ENCODE results near the gene GDF10.

GRCh38 chr10:47353351-47353750, 53.4 kb downstream of the GDF10 start:
- no peak for TF ChIP-seq CTCF (IDR thresholded peaks at IDR 0.05)
- no peak for TF ChIP-seq POLR2A (IDR thresholded peaks at IDR 0.05)

All from transverse colon (tissue), 3 donors.